ENCODE measurements around the gene SLC4A4.

Gene SLC4A4

DNA sequence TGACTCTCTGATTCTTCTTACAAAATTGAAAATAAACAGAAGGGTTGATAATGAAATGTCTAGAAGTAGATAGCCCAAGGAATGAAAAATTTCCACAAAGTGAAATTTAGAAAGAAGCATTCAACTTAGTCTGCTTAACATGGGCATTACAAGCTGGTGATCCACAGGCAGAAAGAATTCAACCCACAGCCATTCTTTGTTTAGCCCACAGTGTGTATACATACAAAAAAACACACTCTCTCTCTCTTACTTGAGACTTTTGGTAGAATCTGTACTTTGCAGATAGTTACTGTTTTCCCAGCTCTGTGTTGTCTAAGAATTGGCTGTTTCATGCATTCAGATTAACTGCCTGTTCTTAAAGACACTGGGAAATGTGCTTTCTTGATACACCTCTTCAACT lies 159.8 kb downstream of the SLC4A4 start (continued):
- TF ChIP-seq, protein P1, sequence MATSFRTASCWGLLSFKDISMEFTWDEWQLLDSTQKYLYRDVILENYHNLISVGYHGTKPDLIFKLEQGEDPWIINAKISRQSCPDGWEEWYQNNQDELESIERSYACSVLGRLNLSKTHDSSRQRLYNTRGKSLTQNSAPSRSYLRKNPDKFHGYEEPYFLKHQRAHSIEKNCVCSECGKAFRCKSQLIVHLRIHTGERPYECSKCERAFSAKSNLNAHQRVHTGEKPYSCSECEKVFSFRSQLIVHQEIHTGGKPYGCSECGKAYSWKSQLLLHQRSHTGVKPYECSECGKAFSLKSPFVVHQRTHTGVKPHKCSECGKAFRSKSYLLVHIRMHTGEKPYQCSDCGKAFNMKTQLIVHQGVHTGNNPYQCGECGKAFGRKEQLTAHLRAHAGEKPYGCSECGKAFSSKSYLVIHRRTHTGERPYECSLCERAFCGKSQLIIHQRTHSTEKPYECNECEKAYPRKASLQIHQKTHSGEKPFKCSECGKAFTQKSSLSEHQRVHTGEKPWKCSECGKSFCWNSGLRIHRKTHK (tag by site-specific recombination; IDR thresholded peaks at IDR 0.05): no peak

DNA sequence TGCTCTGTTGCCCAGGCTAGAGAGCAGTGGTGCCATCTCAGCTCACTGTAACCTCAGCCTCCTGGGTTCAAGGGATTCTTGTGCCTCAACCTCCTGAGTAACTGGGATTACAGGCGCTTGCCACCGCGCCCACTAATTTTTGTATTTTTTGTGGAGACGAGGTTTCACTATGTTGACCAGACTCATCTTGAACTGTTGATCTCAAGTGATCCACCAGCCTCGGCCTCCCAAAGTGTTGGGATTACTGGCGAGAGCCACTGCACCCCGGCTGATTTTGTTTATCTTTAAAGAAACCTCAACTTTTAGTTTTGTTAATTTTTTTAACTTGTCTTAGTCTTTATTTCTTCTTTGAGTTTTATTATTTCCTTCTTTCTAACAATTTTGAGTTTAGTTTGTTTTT lies 163.2 kb downstream of the SLC4A4 start:
- H3K4me3 ChIP-seq (ENCODE audit: low read depth, low read length): no peak overlapping the region
- POLR2A ChIA-PET: no interaction called here
- no peaks in the 10 kb centered on the region for H3K36me3 ChIP-seq (ENCODE audit: control insufficient read depth in 2 of 2, insufficient read depth in 1 of 2, low read length in 2 of 2)
- CTCF ChIA-PET: no interaction called here
- H3K9me3 ChIP-seq (ENCODE audit: control insufficient read depth, insufficient read depth, low read depth, low read length): no peaks in the 10 kb centered on the region
- TF ChIP-seq ZNF394 (tag by site-specific recombination; IDR thresholded peaks at IDR 0.05; ENCODE audit: borderline replicate concordance) (no peak), ZNF155 (tag by site-specific recombination; IDR thresholded peaks at IDR 0.05) (no peak), ZNF140 (tag by site-specific recombination; IDR thresholded peaks at IDR 0.05) (no peak), KLF16 (tag by site-specific recombination; IDR thresholded peaks at IDR 0.05) (no peak), ZNF777 (tag by site-specific recombination; IDR thresholded peaks at IDR 0.05; ENCODE audit: borderline replicate concordance) (no peak), ZNF169 (tag by site-specific recombination; IDR thresholded peaks at IDR 0.05) (no peak), KLF10 (tag by site-specific recombination; IDR thresholded peaks at IDR 0.05) (no peak), ZNF76 (tag by site-specific recombination; IDR thresholded peaks at IDR 0.05; ENCODE audit: borderline replicate concordance, low read depth) (no peak), SP7 (tag by site-specific recombination; IDR thresholded peaks at IDR 0.05) (no peak), ZNF223 (tag by site-specific recombination; IDR thresholded peaks at IDR 0.05) (no peak), ZNF658 (tag by site-specific recombination; IDR thresholded peaks at IDR 0.05) (no peak), ZBTB48 (tag by site-specific recombination; IDR thresholded peaks at IDR 0.05) (no peak), SP3 (tag by site-specific recombination; IDR thresholded peaks at IDR 0.05) (no peak), RBAK (tag by site-specific recombination; IDR thresholded peaks at IDR 0.05) (no peak), WT1 (tag by site-specific recombination; IDR thresholded peaks at IDR 0.05) (no peak), TRIM28 (IDR thresholded peaks at IDR 0.05; ENCODE audit: borderline replicate concordance, low read length) (no peak), ZNF157 (tag by site-specific recombination; IDR thresholded peaks at IDR 0.05) (no peak)
- TF ChIP-seq, protein P2, sequence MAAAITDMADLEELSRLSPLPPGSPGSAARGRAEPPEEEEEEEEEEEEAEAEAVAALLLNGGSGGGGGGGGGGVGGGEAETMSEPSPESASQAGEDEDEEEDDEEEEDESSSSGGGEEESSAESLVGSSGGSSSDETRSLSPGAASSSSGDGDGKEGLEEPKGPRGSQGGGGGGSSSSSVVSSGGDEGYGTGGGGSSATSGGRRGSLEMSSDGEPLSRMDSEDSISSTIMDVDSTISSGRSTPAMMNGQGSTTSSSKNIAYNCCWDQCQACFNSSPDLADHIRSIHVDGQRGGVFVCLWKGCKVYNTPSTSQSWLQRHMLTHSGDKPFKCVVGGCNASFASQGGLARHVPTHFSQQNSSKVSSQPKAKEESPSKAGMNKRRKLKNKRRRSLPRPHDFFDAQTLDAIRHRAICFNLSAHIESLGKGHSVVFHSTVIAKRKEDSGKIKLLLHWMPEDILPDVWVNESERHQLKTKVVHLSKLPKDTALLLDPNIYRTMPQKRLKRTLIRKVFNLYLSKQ (tag by site-specific recombination; IDR thresholded peaks at IDR 0.05; ENCODE audit: borderline replicate concordance): no peak
- TF ChIP-seq, protein P3, sequence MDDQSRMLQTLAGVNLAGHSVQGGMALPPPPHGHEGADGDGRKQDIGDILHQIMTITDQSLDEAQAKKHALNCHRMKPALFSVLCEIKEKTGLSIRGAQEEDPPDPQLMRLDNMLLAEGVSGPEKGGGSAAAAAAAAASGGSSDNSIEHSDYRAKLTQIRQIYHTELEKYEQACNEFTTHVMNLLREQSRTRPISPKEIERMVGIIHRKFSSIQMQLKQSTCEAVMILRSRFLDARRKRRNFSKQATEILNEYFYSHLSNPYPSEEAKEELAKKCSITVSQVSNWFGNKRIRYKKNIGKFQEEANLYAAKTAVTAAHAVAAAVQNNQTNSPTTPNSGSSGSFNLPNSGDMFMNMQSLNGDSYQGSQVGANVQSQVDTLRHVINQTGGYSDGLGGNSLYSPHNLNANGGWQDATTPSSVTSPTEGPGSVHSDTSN (CRISPR knock-in tag; IDR thresholded peaks at IDR 0.05): no peak
- H3K27ac ChIP-seq (ENCODE audit: extremely low read depth, low read depth, low read length): no peak overlapping the region
- peaks cover 4% of the 10 kb centered on the region; the same call in 1 of the 2 replicates for H3K4me1 ChIP-seq (ENCODE audit: control insufficient read depth, insufficient read depth, low read length)

DNA sequence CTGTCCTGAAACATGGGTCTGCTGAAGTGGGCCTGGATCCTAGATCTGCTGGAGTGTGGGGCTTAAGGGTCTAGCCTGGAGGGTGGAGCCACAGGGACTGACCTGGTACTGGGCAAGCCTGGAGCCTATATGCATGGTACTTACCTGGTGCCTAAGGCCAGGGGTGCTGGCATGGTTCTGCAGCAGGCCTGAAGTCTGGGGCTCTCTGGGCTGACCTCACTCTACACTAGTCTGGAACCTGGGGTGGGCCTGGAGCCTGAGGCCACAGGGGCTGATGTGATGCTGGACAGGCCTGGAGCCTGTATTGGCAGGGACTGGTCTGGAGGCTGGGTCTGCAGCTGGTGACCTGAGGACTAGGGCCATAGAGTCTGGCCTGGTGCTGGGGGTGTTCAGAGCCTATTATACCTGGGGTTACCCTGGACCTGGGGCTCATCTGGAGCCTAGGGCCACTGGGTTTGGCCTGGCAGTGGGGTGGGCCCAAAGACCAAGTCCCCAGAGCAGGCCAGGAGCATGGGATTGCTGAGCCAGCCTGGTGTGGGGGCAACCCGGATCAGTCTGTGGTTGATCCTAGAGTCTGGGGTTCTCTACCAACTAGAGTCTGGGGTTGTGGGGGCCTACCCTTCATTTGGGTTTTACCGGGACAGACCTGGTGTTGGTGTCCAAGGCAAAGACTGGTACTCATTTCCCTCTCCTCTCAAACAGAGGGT lies 179.6 kb downstream of the SLC4A4 start:
- POLR2A ChIA-PET: no interaction called here
- CTCF ChIA-PET: no interaction called here
- H3K27ac ChIP-seq (ENCODE audit: extremely low read depth, low read depth, low read length): no peak overlapping the region
- TF ChIP-seq ZNF529 (tag by site-specific recombination; IDR thresholded peaks at IDR 0.05; ENCODE audit: insufficient replicate concordance): no peak
- TF ChIP-seq, protein P4, sequence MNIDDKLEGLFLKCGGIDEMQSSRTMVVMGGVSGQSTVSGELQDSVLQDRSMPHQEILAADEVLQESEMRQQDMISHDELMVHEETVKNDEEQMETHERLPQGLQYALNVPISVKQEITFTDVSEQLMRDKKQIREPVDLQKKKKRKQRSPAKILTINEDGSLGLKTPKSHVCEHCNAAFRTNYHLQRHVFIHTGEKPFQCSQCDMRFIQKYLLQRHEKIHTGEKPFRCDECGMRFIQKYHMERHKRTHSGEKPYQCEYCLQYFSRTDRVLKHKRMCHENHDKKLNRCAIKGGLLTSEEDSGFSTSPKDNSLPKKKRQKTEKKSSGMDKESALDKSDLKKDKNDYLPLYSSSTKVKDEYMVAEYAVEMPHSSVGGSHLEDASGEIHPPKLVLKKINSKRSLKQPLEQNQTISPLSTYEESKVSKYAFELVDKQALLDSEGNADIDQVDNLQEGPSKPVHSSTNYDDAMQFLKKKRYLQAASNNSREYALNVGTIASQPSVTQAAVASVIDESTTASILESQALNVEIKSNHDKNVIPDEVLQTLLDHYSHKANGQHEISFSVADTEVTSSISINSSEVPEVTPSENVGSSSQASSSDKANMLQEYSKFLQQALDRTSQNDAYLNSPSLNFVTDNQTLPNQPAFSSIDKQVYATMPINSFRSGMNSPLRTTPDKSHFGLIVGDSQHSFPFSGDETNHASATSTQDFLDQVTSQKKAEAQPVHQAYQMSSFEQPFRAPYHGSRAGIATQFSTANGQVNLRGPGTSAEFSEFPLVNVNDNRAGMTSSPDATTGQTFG (tag by site-specific recombination; IDR thresholded peaks at IDR 0.05; ENCODE audit: borderline replicate concordance): no peak
- no peak for TF ChIP-seq ZNF626 (tag by site-specific recombination; IDR thresholded peaks at IDR 0.05)
- no peak for TF ChIP-seq ZNF133 (tag by site-specific recombination; IDR thresholded peaks at IDR 0.05)
- TF ChIP-seq ZNF707 (tag by site-specific recombination; IDR thresholded peaks at IDR 0.05): no peak
- TF ChIP-seq ZBTB17 (tag by site-specific recombination; IDR thresholded peaks at IDR 0.05): no peak
- H3K4me1 ChIP-seq (ENCODE audit: control insufficient read depth, insufficient read depth, low read length): no peaks in the 10 kb centered on the region
- no peaks in the 10 kb centered on the region for H3K9me3 ChIP-seq (ENCODE audit: control insufficient read depth, insufficient read depth, low read depth, low read length)
- H3K36me3 ChIP-seq (ENCODE audit: control insufficient read depth in 2 of 2, insufficient read depth in 1 of 2, low read length in 2 of 2): no peaks in the 10 kb centered on the region
- H3K4me3 ChIP-seq (ENCODE audit: low read depth, low read length): no peak overlapping the region

All from HEK293 (cell line).